ENCODE data around the gene PKIB.

- TF ChIP-seq CTCF (IDR thresholded peaks at IDR 0.05; ENCODE audit: extremely low read depth in 1 of 2, insufficient read depth in 1 of 2, low read depth in 1 of 2, low read length in 2 of 2) (no peak), EZH2 (IDR thresholded peaks at IDR 0.05; ENCODE audit: borderline replicate concordance, low read depth, low read length, severe bottlenecking) (no peak), POLR2A (IDR thresholded peaks at IDR 0.05; ENCODE audit: low read depth, low read length) (no peak), POLR2AphosphoS5 (IDR thresholded peaks at IDR 0.05; ENCODE audit: insufficient read depth, low read depth, low read length) (no peak)
- TF ChIP-seq, protein P1, sequence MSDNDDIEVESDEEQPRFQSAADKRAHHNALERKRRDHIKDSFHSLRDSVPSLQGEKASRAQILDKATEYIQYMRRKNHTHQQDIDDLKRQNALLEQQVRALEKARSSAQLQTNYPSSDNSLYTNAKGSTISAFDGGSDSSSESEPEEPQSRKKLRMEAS (IDR thresholded peaks at IDR 0.05; ENCODE audit: insufficient read depth, insufficient read length), result no peak
Measured at GRCh38 chr6:122770835-122771601, 160.8 kb downstream of the PKIB start.

All from endothelial cell of umbilical vein (primary cell).